H9 (cell line): Measurements from ENCODE around the gene ADAMTS16. TPM values are rescaled to one million over a fixed set of nuclear protein-coding genes. Genes with fewer than 3 reads are reported as not detected.

Experiments
- DNase-seq: peaks from one replicate; pipeline ENCODE4 v3.0.0-alpha.2; 2017
- H2AFZ ChIP-seq: one replicate; pipeline ENCODE4 v1.6.1; 2013; ENCODE audit warnings: mild to moderate bottlenecking, low read length, control low read depth, moderate library complexity
- H2AK5ac ChIP-seq: 2 replicates; pipeline ENCODE4 v1.6.1; 2013; ENCODE audit warnings: low read length, control low read depth, mixed read lengths; ENCODE audit not compliant: insufficient read length
- H2BK120ac ChIP-seq: one replicate; pipeline ENCODE4 v1.6.1; 2013; ENCODE audit warnings: low read depth, mild to moderate bottlenecking, low read length, control low read depth, inconsistent platforms; ENCODE audit not compliant: poor library complexity, severe bottlenecking
- H2BK12ac ChIP-seq: 2 replicates; pipeline ENCODE4 v1.6.1; 2013; ENCODE audit warnings: low read length, control low read depth, mixed read lengths, low read depth; ENCODE audit not compliant: insufficient read length
- H2BK15ac ChIP-seq: 2 replicates; pipeline ENCODE4 v1.6.1; 2013; ENCODE audit warnings: low read depth, low read length, control low read depth
- H2BK20ac ChIP-seq: one replicate; pipeline ENCODE4 v1.6.1; 2013; ENCODE audit warnings: low read depth, mild to moderate bottlenecking, low read length, control low read depth, inconsistent platforms; ENCODE audit not compliant: poor library complexity, severe bottlenecking
- H2BK5ac ChIP-seq: 2 replicates; pipeline ENCODE4 v1.6.1; 2013; ENCODE audit warnings: low read length, control low read depth, mixed read lengths; ENCODE audit not compliant: insufficient read length
- H3K14ac ChIP-seq: 2 replicates; pipeline ENCODE4 v1.6.1; 2013; ENCODE audit warnings: low read length, control low read depth; ENCODE audit not compliant: insufficient read depth
- H3K18ac ChIP-seq: 2 replicates; pipeline ENCODE4 v1.6.1; 2013; ENCODE audit warnings: low read depth, mild to moderate bottlenecking, mixed read lengths, low read length, control low read depth; ENCODE audit not compliant: insufficient read length
- H3K23ac ChIP-seq: 2 replicates; pipeline ENCODE4 v1.6.1; 2013; ENCODE audit warnings: low read length, control low read depth, mixed read lengths, low read depth; ENCODE audit not compliant: insufficient read length
- H3K23me2 ChIP-seq: 2 replicates; pipeline ENCODE4 v1.6.1; 2013; ENCODE audit warnings: low read depth, mild to moderate bottlenecking, mixed read lengths, low read length, control low read depth; ENCODE audit not compliant: insufficient read length, poor library complexity, severe bottlenecking
- H3K27ac ChIP-seq: 2 replicates; pipeline ENCODE4 v1.5.1; 2013; ENCODE audit warnings: low read length, control low read depth, mixed read lengths, low read depth; ENCODE audit not compliant: insufficient read length
- H3K27me3 ChIP-seq: 2 replicates; pipeline ENCODE4 v1.6.1; 2013; ENCODE audit warnings: low read length, control low read depth, inconsistent platforms; ENCODE audit not compliant: insufficient read depth
- H3K4ac ChIP-seq: 2 replicates; pipeline ENCODE4 v1.6.1; 2013; ENCODE audit warnings: low read depth, mild to moderate bottlenecking, control low read depth, inconsistent platforms, low read length, moderate library complexity
- H3K4me1 ChIP-seq: 2 replicates; pipeline ENCODE4 v1.6.1; 2013; ENCODE audit warnings: low read length, control low read depth, inconsistent platforms; ENCODE audit not compliant: insufficient read depth
- H3K4me2 ChIP-seq: 2 replicates; pipeline ENCODE4 v1.6.1; 2013; ENCODE audit warnings: low read length, control low read depth, mixed read lengths; ENCODE audit not compliant: insufficient read length, insufficient read depth
- H3K56ac ChIP-seq: 2 replicates; pipeline ENCODE4 v1.6.1; 2013; ENCODE audit warnings: low read depth, mild to moderate bottlenecking, mixed read lengths, low read length, control low read depth; ENCODE audit not compliant: insufficient read length
- H3K79me1 ChIP-seq: 2 replicates; pipeline ENCODE4 v1.6.1; 2013; ENCODE audit warnings: low read depth, mild to moderate bottlenecking, moderate library complexity, low read length, control low read depth, inconsistent platforms; ENCODE audit not compliant: insufficient read depth, poor library complexity, severe bottlenecking
- H3K79me2 ChIP-seq: 2 replicates; pipeline ENCODE4 v1.6.1; 2013; ENCODE audit warnings: low read length, control low read depth, inconsistent platforms; ENCODE audit not compliant: insufficient read depth
- H3K9ac ChIP-seq: 2 replicates; pipeline ENCODE4 v1.6.1; 2013; ENCODE audit warnings: low read length, control low read depth, mixed read lengths; ENCODE audit not compliant: insufficient read length; ENCODE audit errors: extremely low read depth
- H3K9me3 ChIP-seq: one replicate; pipeline ENCODE4 v1.6.1; 2013; ENCODE audit warnings: low read depth, low read length, inconsistent platforms; ENCODE audit not compliant: control insufficient read depth
- H3T11ph ChIP-seq: one replicate; pipeline ENCODE4 v1.6.1; 2013; ENCODE audit warnings: mild to moderate bottlenecking, low read length, control low read depth, inconsistent platforms
- H4K20me1 ChIP-seq: one replicate; pipeline ENCODE4 v1.6.1; 2013; ENCODE audit not compliant: control insufficient read depth, insufficient read length, insufficient read depth
- H4K5ac ChIP-seq: 2 replicates; pipeline ENCODE4 v1.6.1; 2013; ENCODE audit warnings: low read depth, mild to moderate bottlenecking, mixed read lengths, low read length, control low read depth; ENCODE audit not compliant: insufficient read length
- H4K8ac ChIP-seq: replicated peaks from 2 replicates; pipeline ENCODE4 v1.6.1; 2013; ENCODE audit warnings: low read length, control low read depth, mixed read lengths, low read depth; ENCODE audit not compliant: insufficient read length
- H4K91ac ChIP-seq: 2 replicates; pipeline ENCODE4 v1.6.1; 2013; ENCODE audit warnings: low read depth, mild to moderate bottlenecking, moderate library complexity, mixed read lengths, low read length, control low read depth; ENCODE audit not compliant: insufficient read length
- H3K27ac Mint-ChIP-seq, 3 experiments: 2 replicates in 2 of 3; 3 replicates in 1 of 3; pipeline ENCODE4 v1.8.0; 2020 to 2021; ENCODE audit warnings: mixed read lengths in 3 of 3, mild to moderate bottlenecking in 1 of 3, moderate library complexity in 1 of 3
- H3K27me3 Mint-ChIP-seq: 2 replicates; pipeline ENCODE4 v1.8.0; 2021; ENCODE audit warnings: low read depth, mild to moderate bottlenecking, moderate library complexity, mixed read lengths
- H3K36me3 Mint-ChIP-seq, 3 experiments: 2 replicates in 2 of 3; 3 replicates in 1 of 3; pipeline ENCODE4 v1.8.0; 2020 to 2021; ENCODE audit warnings: low read depth in 3 of 3, mixed read lengths in 3 of 3; ENCODE audit not compliant: insufficient read depth in 1 of 3
- H3K4me1 Mint-ChIP-seq, 2 experiments: 2 replicates each; pipeline ENCODE4 v1.8.0; 2020; ENCODE audit warnings: mixed read lengths in 2 of 2
- H3K4me3 Mint-ChIP-seq, 2 experiments: 2 replicates in 1 of 2; 3 replicates in 1 of 2; pipeline ENCODE4 v1.8.0; 2020 to 2021; ENCODE audit warnings: mild to moderate bottlenecking in 2 of 2, mixed read lengths in 2 of 2, moderate library complexity in 1 of 2
- H3K9me3 Mint-ChIP-seq, 2 experiments: 2 replicates in 1 of 2; 3 replicates in 1 of 2; pipeline ENCODE4 v1.8.0; 2020; ENCODE audit warnings: mild to moderate bottlenecking in 2 of 2, mixed read lengths in 2 of 2, moderate library complexity in 1 of 2
- WGBS: extraction: QIAGEN DNeasy Blood & Tissue Kit; methylation state at CpG from one replicate; pipeline ENCODE4 v1.1.7; 2013; ENCODE audit warnings: missing lambda C conversion rate, low lambda C conversion rate, mixed read lengths; ENCODE audit not compliant: insufficient read length; ENCODE audit errors: extremely low coverage; 5-methylcytosine and 5-hydroxymethylcytosine counted together
- total RNA-seq: library from RNA; stranded (reverse); gene quantifications from 2 replicates; pipeline ENCODE4 v1.2.1, GENCODE V29; 2021
- TF ChIP-seq, protein P1 (sequence below): fragments of 200-600 bp; sonication (generic); conservative IDR thresholded peaks from 3 replicates; pipeline ENCODE4 v1.8.0; 2021; ENCODE audit warnings: antibody characterized with exemption, mild to moderate bottlenecking

ADAMTS16 gene
- total RNA-seq, 1 experiment from 2014 or later: 4.5 TPM

DNA sequence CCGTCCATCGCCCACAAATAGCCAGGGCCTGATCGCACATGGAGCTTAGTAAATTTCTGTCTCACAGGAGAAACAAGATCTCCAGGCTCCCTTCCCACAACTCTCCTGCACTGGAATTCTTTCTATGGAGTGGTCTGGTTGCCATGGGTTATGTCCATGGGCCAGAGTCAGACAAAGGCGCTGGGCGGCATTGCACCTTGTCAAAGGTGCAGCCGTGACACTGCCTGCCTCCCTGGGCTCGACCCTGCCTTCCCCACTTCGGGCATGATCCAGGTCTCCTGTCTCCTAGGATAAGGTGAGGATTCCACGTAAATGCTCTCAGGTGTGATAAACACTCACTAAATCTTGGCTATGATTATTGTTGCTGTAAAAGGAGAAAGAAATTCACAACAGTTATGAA, 130.0 kb downstream of the ADAMTS16 start:
- no peak overlapping the region for H2AFZ ChIP-seq
- no peak overlapping the region for H2BK120ac ChIP-seq
- no peak overlapping the region for H4K91ac ChIP-seq
- no peak overlapping the region for H3K56ac ChIP-seq
- H2BK20ac ChIP-seq: no peak overlapping the region
- TF ChIP-seq, protein P1, sequence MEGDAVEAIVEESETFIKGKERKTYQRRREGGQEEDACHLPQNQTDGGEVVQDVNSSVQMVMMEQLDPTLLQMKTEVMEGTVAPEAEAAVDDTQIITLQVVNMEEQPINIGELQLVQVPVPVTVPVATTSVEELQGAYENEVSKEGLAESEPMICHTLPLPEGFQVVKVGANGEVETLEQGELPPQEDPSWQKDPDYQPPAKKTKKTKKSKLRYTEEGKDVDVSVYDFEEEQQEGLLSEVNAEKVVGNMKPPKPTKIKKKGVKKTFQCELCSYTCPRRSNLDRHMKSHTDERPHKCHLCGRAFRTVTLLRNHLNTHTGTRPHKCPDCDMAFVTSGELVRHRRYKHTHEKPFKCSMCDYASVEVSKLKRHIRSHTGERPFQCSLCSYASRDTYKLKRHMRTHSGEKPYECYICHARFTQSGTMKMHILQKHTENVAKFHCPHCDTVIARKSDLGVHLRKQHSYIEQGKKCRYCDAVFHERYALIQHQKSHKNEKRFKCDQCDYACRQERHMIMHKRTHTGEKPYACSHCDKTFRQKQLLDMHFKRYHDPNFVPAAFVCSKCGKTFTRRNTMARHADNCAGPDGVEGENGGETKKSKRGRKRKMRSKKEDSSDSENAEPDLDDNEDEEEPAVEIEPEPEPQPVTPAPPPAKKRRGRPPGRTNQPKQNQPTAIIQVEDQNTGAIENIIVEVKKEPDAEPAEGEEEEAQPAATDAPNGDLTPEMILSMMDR: no peak
- no peaks in the 10 kb centered on the region for H3K9me3 ChIP-seq
- H3K27ac ChIP-seq: no peak overlapping the region
- no peak for DNase-seq
- H3K79me2 ChIP-seq: no peaks in the 10 kb centered on the region
- H3K23ac ChIP-seq: no peak overlapping the region
- no peak overlapping the region for H4K8ac ChIP-seq
- no peak overlapping the region for H2BK15ac ChIP-seq
- H3K4me1 ChIP-seq: peaks cover 8% of the 10 kb centered on the region; the same call in 1 of the 2 replicates
- no peak overlapping the region for H3K18ac ChIP-seq
- H3K79me1 ChIP-seq: no peaks in the 10 kb centered on the region
- no peak overlapping the region for H3K4ac ChIP-seq
- no peak overlapping the region for H2AK5ac ChIP-seq
- H3K9me3 Mint-ChIP-seq: no peaks in the 10 kb centered on the region
- H4K5ac ChIP-seq: no peak overlapping the region
- no peak overlapping the region for H3K9ac ChIP-seq
- H3K4me2 ChIP-seq: no peak overlapping the region
- H3K23me2 ChIP-seq: no peaks in the 10 kb centered on the region
- no peak overlapping the region for H2BK5ac ChIP-seq
- peaks cover 27 to 39% of the 10 kb centered on the region in 2 experiments for H3K4me1 Mint-ChIP-seq
- H3K27me3 ChIP-seq: no peaks in the 10 kb centered on the region
- peaks cover 9 to 13% (median 10%) of the 10 kb centered on the region in 3 experiments for H3K36me3 Mint-ChIP-seq
- no CpG with 5 or more reads among the region's 9 CpGs for WGBS
- no peak overlapping the region for H3T11ph ChIP-seq
- peak overlapping the region in 1 of 3 experiments; percentile 72; a peak in 1 of 7 replicates for H3K27ac Mint-ChIP-seq
- no peak overlapping the region; a peak in 1 of 5 replicates for H3K4me3 Mint-ChIP-seq
- H3K27me3 Mint-ChIP-seq: peaks cover 10% of the 10 kb centered on the region
- H3K14ac ChIP-seq: no peak overlapping the region
- H4K20me1 ChIP-seq: no peaks in the 10 kb centered on the region
- no peak overlapping the region for H2BK12ac ChIP-seq
